ENCODE data around the gene RAD51B. TPM values are rescaled to one million over a fixed set of nuclear protein-coding genes. Genes with fewer than 3 reads are reported as not detected.

Gene RAD51B
- total RNA-seq, 1 donor from 2014 or later, result 28.5 TPM

DNA sequence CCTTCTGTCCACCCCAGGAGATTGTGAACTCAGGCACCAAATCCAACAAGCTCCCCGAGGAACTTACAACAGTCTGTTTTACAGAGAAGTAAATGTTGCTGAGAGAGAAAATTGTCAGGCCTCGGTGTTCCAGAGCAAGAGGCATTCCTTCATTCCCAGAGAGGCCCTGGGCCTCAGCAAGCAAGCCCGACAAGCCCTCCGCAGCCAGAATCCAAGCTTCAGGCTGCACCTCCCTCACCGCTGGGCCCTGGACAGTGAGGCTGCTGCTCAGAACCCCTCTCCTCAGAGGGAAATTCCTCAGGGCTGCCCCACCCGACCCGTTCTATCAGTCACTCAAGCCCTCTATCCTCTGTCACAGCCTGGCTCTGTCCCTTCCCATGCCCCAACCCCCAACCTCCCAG, 916.9 kb downstream of the RAD51B start:
- intact Hi-C loops (cut with DNase I), result no loop called here
- Histone ChIP-seq H3K4me1 (peaks cover 28% of the 10 kb centered on the region), H3K4me3 (no peak overlapping the region), H3K36me3 (no peaks in the 10 kb centered on the region), H3K27ac (peak overlapping the region; percentile 70), H3K27me3 (no peaks in the 10 kb centered on the region), H3K9me3 (no peaks in the 10 kb centered on the region)
- TF ChIP-seq POLR2AphosphoS5 (IDR thresholded peaks at IDR 0.05; ENCODE audit: insufficient read depth in 1 of 2, low read depth in 1 of 2) (no peak), POLR2A (IDR thresholded peaks at IDR 0.05) (no peak)
- TF ChIP-seq, protein P1, sequence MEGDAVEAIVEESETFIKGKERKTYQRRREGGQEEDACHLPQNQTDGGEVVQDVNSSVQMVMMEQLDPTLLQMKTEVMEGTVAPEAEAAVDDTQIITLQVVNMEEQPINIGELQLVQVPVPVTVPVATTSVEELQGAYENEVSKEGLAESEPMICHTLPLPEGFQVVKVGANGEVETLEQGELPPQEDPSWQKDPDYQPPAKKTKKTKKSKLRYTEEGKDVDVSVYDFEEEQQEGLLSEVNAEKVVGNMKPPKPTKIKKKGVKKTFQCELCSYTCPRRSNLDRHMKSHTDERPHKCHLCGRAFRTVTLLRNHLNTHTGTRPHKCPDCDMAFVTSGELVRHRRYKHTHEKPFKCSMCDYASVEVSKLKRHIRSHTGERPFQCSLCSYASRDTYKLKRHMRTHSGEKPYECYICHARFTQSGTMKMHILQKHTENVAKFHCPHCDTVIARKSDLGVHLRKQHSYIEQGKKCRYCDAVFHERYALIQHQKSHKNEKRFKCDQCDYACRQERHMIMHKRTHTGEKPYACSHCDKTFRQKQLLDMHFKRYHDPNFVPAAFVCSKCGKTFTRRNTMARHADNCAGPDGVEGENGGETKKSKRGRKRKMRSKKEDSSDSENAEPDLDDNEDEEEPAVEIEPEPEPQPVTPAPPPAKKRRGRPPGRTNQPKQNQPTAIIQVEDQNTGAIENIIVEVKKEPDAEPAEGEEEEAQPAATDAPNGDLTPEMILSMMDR (IDR thresholded peaks at IDR 0.05), result no peak
- no peak for DNase-seq (ENCODE audit: extremely low spot score in 2 of 2)

DNA sequence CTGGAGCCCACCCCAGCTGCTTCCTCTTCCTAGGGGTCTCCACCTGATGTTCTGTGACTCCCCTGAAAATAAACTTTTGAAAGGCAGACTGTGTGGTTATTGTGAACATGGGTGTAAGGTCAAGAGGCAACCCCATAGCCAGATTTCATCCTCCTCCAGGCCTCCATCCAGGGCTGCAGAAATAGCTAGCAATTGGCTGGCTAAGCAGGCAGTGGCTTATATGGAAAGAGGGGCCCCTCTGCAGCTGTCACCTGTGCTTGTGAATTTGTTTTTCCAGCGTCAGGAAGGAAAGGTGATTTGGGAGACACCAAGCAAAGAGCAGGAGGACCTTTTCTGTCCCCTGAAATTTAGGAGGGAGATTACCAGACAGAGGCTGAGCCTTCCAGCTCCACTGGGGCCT, 917.5 kb downstream of the RAD51B start:
- Histone ChIP-seq H3K4me3 (no peak overlapping the region), H3K27me3 (no peaks in the 10 kb centered on the region), H3K9me3 (no peaks in the 10 kb centered on the region), H3K27ac (peak overlapping the region; percentile 70), H3K4me1 (peaks cover 28% of the 10 kb centered on the region), H3K36me3 (no peaks in the 10 kb centered on the region)
- DNase-seq (ENCODE audit: extremely low spot score in 2 of 2), result no peak
- TF ChIP-seq POLR2AphosphoS5 (IDR thresholded peaks at IDR 0.05; ENCODE audit: insufficient read depth in 1 of 2, low read depth in 1 of 2) (no peak), POLR2A (IDR thresholded peaks at IDR 0.05) (no peak)
- TF ChIP-seq, protein P1 (IDR thresholded peaks at IDR 0.05), result no peak
- intact Hi-C loops (cut with DNase I), result no loop called here

DNA sequence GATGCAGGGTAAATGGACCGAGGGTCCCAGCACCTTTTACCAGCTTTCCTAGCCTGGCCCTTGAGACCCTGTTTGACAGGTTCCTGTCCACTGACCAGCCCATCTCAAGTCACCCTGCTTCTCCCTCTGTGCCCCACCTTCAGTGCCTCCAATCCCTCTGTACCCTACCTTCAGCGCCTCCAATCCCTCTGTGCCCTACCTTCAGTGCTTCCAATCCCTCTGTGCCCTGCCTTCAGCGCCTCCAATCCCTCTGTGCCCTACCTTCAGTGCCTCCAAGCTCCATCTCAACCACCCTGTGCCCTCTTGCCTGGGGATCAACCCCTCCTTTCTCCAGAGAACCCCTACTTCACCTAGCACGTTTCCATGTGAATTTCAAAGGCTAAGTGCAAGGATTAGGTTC, 919.0 kb downstream of the RAD51B start:
- Histone ChIP-seq H3K9me3 (no peaks in the 10 kb centered on the region), H3K4me3 (no peak overlapping the region), H3K27me3 (no peaks in the 10 kb centered on the region), H3K27ac (no peak overlapping the region), H3K4me1 (peaks cover 28% of the 10 kb centered on the region), H3K36me3 (no peaks in the 10 kb centered on the region)
- TF ChIP-seq POLR2A (IDR thresholded peaks at IDR 0.05), result no peak
- TF ChIP-seq, protein P1 (IDR thresholded peaks at IDR 0.05), result no peak
- TF ChIP-seq POLR2AphosphoS5 (IDR thresholded peaks at IDR 0.05; ENCODE audit: insufficient read depth in 1 of 2, low read depth in 1 of 2), result no peak
- intact Hi-C loops (cut with DNase I), result no loop called here
- no peak for DNase-seq (ENCODE audit: extremely low spot score in 2 of 2)

DNA sequence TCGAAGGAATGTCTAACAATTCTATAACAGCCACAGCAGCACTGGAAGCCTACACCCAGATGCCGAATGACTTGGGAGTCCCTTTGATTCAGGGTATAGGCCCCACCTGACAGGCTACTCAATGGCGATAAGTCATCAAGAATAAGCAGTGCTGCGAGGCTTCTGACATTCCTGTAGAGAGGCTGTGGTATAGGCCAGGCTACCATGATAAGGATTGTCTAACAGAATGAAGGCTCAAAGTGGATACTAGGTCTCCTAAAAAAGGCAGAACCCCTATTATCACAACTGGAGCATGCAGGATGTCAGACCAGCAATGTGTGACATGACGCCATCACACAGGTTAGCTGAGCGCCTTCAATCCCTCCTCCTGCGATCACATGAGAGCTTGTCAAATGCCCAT, 920.1 kb downstream of the RAD51B start:
- H3K36me3 ChIP-seq, result no peaks in the 10 kb centered on the region
- DNase-seq (ENCODE audit: extremely low spot score in 2 of 2), result no peak
- intact Hi-C loops (cut with DNase I), result no loop called here
- no peaks in the 10 kb centered on the region for H3K27me3 ChIP-seq
- no peak for TF ChIP-seq POLR2A (IDR thresholded peaks at IDR 0.05)
- TF ChIP-seq, protein P1 (IDR thresholded peaks at IDR 0.05), result no peak
- no peak for TF ChIP-seq POLR2AphosphoS5 (IDR thresholded peaks at IDR 0.05; ENCODE audit: insufficient read depth in 1 of 2, low read depth in 1 of 2)
- H3K4me1 ChIP-seq, result peaks cover 22% of the 10 kb centered on the region
- H3K4me3 ChIP-seq, result no peak overlapping the region
- H3K9me3 ChIP-seq, result no peaks in the 10 kb centered on the region
- no peak overlapping the region for H3K27ac ChIP-seq

DNA sequence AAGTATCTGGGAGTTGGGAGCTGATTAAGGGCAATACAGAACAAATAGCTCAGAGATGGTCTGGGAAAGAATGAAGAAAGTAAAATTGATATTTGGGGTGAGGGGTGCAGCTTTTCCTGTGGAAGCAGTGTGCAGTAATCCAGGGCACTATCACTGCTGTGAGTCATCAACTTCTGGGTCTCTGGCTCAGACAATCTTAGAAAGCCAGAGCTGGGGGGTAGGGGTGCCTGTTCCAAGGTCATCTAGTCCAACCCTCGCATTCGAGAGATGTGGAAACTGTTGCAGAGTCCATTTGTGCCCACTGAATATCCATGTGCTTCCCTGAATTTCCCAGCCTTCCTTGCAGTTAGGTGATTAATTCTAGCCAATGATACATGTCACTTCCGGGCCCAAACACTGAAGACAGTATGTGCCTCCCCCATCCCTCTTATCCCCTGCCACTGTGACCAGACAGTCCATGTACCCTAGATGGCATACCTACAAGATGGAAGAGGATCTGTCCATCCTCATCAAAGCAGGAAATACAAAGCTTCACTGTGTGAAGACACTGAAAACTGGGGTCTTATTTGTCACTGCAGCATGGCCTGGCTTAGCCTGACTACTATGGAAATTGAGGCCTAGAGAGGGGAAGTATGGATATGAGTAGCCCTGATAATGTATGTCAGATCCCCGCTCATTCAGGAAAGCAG, 921.4 kb downstream of the RAD51B start:
- Histone ChIP-seq H3K27ac (no peak overlapping the region), H3K9me3 (no peaks in the 10 kb centered on the region), H3K4me1 (peaks cover 16% of the 10 kb centered on the region), H3K4me3 (no peak overlapping the region), H3K27me3 (no peaks in the 10 kb centered on the region), H3K36me3 (no peaks in the 10 kb centered on the region)
- no peak for TF ChIP-seq POLR2AphosphoS5 (IDR thresholded peaks at IDR 0.05; ENCODE audit: insufficient read depth in 1 of 2, low read depth in 1 of 2)
- no peak for TF ChIP-seq POLR2A (IDR thresholded peaks at IDR 0.05)
- TF ChIP-seq, protein P1 (IDR thresholded peaks at IDR 0.05), result no peak
- intact Hi-C loops (cut with DNase I), result no loop called here
- DNase-seq (ENCODE audit: extremely low spot score in 2 of 2), result no peak

All from vagina (tissue), 2 donors.